IMR-90 (cell line): ENCODE results near the gene SYTL2.

Source experiments
- BHLHE40 ChIP-seq: fragments of 150-350 bp; IDR thresholded peaks from 2 replicates; pipeline ENCODE4 v1.6.1; 2016; ENCODE audit warnings: mild to moderate bottlenecking, low read depth, low read length
- POLR2A ChIP-seq: IDR thresholded peaks from 2 replicates; pipeline ENCODE4 v1.6.1; 2012; ENCODE audit warnings: mild to moderate bottlenecking, low read depth, low read length
- RAD21 ChIP-seq: IDR thresholded peaks from 2 replicates; pipeline ENCODE4 v1.6.1; 2012; ENCODE audit warnings: low read length, improper control_type of control experiment
- TF ChIP-seq, protein P1 (sequence below): conservative IDR thresholded peaks from 2 replicates; pipeline ENCODE4 v1.5.1; 2012; ENCODE audit warnings: mild to moderate bottlenecking, low read depth, low read length, improper control_type of control experiment

DNA sequence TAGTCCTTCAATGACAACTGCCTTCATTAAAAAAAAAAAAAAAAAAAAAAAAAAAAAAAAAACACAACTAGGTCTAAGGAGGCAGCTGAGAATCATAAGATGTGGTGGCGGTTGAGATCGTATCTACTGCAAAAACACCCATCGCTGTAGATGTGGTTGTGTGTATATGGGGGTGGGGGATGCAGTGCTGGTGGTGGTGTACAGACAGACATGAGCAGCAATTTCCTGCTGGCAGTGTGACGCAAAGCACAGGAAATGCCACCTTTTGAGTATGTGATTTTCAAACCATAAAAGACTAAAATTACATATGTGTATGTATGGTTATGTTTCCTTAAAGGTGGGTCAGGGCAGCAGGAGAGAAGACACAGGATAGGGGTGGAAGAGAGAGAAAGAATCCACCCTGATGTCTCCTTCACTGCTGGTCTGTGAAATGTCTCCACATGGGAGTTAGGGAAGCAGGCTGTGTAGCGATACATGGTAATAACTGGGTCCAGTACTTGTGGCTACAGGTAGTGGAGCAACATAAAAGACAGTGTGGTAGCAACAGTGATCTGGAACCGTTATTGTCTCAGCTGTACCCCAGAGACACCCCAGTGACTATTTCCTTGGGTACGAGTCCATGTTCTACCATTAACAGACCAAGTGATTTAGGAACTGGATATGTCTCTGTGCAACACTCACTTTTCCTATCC lies 57.9 kb downstream of the SYTL2 start:
- TF ChIP-seq POLR2A (no peak), RAD21 (no peak), BHLHE40 (no peak)
- TF ChIP-seq, protein P1, sequence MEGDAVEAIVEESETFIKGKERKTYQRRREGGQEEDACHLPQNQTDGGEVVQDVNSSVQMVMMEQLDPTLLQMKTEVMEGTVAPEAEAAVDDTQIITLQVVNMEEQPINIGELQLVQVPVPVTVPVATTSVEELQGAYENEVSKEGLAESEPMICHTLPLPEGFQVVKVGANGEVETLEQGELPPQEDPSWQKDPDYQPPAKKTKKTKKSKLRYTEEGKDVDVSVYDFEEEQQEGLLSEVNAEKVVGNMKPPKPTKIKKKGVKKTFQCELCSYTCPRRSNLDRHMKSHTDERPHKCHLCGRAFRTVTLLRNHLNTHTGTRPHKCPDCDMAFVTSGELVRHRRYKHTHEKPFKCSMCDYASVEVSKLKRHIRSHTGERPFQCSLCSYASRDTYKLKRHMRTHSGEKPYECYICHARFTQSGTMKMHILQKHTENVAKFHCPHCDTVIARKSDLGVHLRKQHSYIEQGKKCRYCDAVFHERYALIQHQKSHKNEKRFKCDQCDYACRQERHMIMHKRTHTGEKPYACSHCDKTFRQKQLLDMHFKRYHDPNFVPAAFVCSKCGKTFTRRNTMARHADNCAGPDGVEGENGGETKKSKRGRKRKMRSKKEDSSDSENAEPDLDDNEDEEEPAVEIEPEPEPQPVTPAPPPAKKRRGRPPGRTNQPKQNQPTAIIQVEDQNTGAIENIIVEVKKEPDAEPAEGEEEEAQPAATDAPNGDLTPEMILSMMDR: no peak
